ENCODE measurements around the gene ST8SIA5. TPM values are rescaled to one million over a fixed set of nuclear protein-coding genes. Genes with fewer than 3 reads are reported as not detected.

Gene ST8SIA5
- total and polyA plus RNA-seq, 2 experiments from 2014 or later: 3.3 to 4.8 TPM

DNA sequence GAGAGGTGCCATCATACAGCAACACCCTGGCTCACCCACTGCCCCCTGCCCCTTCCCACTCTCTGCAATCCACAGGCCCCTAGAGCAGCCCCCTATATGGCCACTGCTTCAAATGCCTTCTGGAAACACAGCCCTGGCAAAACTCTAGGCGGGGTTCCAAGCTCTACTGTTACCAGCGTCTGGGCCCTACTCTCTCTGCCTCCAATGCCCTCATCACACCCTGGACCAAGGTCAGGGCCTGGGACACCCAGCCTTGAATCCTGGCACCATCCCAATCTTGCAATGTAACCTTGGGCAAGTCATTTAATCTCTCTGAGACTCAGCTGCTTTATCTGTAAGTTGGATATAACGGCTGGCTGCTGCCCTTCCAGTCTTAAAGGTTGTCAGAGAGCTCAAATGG, 60.6 kb downstream of the ST8SIA5 start:
- peaks cover 7% of the 10 kb centered on the region for H3K27me3 Mint-ChIP-seq (ENCODE audit: insufficient read depth, low read depth, poor library complexity)
- Histone ChIP-seq H3K27me3 (ENCODE audit: insufficient read depth) (no peaks in the 10 kb centered on the region), H3K4me1 (ENCODE audit: insufficient read depth) (peaks cover 8% of the 10 kb centered on the region; the same call in 1 of the 2 replicates), H3K27ac (ENCODE audit: low read depth) (no peak overlapping the region), H3K4me3 (no peak overlapping the region), H3K79me2 (replicated peaks; ENCODE audit: insufficient read depth) (no peaks in the 10 kb centered on the region), H4K20me1 (replicated peaks; ENCODE audit: insufficient read depth) (no peaks in the 10 kb centered on the region), H3K9me2 (ENCODE audit: insufficient read depth) (no peaks in the 10 kb centered on the region), H3K36me3 (ENCODE audit: insufficient read depth) (no peaks in the 10 kb centered on the region), H2AFZ (no peak overlapping the region), H3K4me2 (no peak overlapping the region), H3F3A (replicated peaks; ENCODE audit: low read depth) (no peaks in the 10 kb centered on the region)
- ATAC-seq: no peak
- peaks cover 23% of the 10 kb centered on the region for H3K4me1 Mint-ChIP-seq
- no peak for DNase-seq (ENCODE audit: low spot score)
- peaks cover 2% of the 10 kb centered on the region; the same call in 2 of the 3 replicates for H3K9me3 Mint-ChIP-seq
- no peak overlapping the region for H3K27ac Mint-ChIP-seq
- TF ChIP-seq, protein P1, sequence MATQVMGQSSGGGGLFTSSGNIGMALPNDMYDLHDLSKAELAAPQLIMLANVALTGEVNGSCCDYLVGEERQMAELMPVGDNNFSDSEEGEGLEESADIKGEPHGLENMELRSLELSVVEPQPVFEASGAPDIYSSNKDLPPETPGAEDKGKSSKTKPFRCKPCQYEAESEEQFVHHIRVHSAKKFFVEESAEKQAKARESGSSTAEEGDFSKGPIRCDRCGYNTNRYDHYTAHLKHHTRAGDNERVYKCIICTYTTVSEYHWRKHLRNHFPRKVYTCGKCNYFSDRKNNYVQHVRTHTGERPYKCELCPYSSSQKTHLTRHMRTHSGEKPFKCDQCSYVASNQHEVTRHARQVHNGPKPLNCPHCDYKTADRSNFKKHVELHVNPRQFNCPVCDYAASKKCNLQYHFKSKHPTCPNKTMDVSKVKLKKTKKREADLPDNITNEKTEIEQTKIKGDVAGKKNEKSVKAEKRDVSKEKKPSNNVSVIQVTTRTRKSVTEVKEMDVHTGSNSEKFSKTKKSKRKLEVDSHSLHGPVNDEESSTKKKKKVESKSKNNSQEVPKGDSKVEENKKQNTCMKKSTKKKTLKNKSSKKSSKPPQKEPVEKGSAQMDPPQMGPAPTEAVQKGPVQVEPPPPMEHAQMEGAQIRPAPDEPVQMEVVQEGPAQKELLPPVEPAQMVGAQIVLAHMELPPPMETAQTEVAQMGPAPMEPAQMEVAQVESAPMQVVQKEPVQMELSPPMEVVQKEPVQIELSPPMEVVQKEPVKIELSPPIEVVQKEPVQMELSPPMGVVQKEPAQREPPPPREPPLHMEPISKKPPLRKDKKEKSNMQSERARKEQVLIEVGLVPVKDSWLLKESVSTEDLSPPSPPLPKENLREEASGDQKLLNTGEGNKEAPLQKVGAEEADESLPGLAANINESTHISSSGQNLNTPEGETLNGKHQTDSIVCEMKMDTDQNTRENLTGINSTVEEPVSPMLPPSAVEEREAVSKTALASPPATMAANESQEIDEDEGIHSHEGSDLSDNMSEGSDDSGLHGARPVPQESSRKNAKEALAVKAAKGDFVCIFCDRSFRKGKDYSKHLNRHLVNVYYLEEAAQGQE (IDR thresholded peaks at IDR 0.05; ENCODE audit: unreplicated experiment): no peak
- no peak for TF ChIP-seq ZNF114 (CRISPR knock-in tag; IDR thresholded peaks at IDR 0.05)
- no peak for TF ChIP-seq STAT1 (IDR thresholded peaks at IDR 0.05; ENCODE audit: unreplicated experiment)
- TF ChIP-seq EZH2 (IDR thresholded peaks at IDR 0.05; ENCODE audit: low read depth, unreplicated experiment): no peak
- TF ChIP-seq, protein P2, sequence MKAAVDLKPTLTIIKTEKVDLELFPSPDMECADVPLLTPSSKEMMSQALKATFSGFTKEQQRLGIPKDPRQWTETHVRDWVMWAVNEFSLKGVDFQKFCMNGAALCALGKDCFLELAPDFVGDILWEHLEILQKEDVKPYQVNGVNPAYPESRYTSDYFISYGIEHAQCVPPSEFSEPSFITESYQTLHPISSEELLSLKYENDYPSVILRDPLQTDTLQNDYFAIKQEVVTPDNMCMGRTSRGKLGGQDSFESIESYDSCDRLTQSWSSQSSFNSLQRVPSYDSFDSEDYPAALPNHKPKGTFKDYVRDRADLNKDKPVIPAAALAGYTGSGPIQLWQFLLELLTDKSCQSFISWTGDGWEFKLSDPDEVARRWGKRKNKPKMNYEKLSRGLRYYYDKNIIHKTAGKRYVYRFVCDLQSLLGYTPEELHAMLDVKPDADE (IDR thresholded peaks at IDR 0.05): no peak
- TF ChIP-seq EZH2phosphoT487 (IDR thresholded peaks at IDR 0.05; ENCODE audit: unreplicated experiment): no peak
- no peak for TF ChIP-seq NANOG (IDR thresholded peaks at IDR 0.05; ENCODE audit: borderline replicate concordance)
- TF ChIP-seq, protein P3, sequence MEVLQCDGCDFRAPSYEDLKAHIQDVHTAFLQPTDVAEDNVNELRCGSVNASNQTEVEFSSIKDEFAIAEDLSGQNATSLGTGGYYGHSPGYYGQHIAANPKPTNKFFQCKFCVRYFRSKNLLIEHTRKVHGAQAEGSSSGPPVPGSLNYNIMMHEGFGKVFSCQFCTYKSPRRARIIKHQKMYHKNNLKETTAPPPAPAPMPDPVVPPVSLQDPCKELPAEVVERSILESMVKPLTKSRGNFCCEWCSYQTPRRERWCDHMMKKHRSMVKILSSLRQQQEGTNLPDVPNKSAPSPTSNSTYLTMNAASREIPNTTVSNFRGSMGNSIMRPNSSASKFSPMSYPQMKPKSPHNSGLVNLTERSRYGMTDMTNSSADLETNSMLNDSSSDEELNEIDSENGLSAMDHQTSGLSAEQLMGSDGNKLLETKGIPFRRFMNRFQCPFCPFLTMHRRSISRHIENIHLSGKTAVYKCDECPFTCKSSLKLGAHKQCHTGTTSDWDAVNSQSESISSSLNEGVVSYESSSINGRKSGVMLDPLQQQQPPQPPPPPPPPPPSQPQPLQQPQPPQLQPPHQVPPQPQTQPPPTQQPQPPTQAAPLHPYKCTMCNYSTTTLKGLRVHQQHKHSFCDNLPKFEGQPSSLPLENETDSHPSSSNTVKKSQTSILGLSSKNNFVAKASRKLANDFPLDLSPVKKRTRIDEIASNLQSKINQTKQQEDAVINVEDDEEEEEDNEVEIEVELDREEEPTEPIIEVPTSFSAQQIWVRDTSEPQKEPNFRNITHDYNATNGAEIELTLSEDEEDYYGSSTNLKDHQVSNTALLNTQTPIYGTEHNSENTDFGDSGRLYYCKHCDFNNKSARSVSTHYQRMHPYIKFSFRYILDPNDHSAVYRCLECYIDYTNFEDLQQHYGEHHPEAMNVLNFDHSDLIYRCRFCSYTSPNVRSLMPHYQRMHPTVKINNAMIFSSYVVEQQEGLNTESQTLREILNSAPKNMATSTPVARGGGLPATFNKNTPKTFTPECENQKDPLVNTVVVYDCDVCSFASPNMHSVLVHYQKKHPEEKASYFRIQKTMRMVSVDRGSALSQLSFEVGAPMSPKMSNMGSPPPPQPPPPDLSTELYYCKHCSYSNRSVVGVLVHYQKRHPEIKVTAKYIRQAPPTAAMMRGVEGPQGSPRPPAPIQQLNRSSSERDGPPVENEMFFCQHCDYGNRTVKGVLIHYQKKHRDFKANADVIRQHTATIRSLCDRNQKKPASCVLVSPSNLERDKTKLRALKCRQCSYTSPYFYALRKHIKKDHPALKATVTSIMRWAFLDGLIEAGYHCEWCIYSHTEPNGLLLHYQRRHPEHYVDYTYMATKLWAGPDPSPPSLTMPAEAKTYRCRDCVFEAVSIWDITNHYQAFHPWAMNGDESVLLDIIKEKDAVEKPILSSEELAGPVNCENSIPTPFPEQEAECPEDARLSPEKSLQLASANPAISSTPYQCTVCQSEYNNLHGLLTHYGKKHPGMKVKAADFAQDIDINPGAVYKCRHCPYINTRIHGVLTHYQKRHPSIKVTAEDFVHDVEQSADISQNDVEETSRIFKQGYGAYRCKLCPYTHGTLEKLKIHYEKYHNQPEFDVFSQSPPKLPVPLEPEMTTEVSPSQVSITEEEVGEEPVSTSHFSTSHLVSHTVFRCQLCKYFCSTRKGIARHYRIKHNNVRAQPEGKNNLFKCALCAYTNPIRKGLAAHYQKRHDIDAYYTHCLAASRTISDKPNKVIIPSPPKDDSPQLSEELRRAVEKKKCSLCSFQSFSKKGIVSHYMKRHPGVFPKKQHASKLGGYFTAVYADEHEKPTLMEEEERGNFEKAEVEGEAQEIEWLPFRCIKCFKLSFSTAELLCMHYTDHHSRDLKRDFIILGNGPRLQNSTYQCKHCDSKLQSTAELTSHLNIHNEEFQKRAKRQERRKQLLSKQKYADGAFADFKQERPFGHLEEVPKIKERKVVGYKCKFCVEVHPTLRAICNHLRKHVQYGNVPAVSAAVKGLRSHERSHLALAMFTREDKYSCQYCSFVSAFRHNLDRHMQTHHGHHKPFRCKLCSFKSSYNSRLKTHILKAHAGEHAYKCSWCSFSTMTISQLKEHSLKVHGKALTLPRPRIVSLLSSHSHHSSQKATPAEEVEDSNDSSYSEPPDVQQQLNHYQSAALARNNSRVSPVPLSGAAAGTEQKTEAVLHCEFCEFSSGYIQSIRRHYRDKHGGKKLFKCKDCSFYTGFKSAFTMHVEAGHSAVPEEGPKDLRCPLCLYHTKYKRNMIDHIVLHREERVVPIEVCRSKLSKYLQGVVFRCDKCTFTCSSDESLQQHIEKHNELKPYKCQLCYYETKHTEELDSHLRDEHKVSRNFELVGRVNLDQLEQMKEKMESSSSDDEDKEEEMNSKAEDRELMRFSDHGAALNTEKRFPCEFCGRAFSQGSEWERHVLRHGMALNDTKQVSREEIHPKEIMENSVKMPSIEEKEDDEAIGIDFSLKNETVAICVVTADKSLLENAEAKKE (CRISPR knock-in tag; IDR thresholded peaks at IDR 0.05): no peak
- no peaks in the 10 kb centered on the region for H3K36me3 Mint-ChIP-seq (ENCODE audit: low read depth)
- H3K4me3 Mint-ChIP-seq: no peak overlapping the region
